HG03135 (cell line): ENCODE results near the gene SLC45A3.

Experiments used
- ATAC-seq: cut with Tn5 transposase; IDR thresholded peaks from one replicate; pipeline ENCODE4 v1.9.1; 2021; ENCODE audit warnings: mild to moderate bottlenecking, moderate library complexity; ENCODE audit not compliant: unreplicated experiment

The SLC45A3 gene

GRCh38 chr1:205669341-205670149, 10.8 kb downstream of the SLC45A3 start:
- no peak for ATAC-seq

- no peak for ATAC-seq
Measured at GRCh38 chr1:205668951-205669340, 11.4 kb downstream of the SLC45A3 start.

- ATAC-seq = no peak
Measured at GRCh38 chr1:205667909-205668643, 12.2 kb downstream of the SLC45A3 start.

DNA sequence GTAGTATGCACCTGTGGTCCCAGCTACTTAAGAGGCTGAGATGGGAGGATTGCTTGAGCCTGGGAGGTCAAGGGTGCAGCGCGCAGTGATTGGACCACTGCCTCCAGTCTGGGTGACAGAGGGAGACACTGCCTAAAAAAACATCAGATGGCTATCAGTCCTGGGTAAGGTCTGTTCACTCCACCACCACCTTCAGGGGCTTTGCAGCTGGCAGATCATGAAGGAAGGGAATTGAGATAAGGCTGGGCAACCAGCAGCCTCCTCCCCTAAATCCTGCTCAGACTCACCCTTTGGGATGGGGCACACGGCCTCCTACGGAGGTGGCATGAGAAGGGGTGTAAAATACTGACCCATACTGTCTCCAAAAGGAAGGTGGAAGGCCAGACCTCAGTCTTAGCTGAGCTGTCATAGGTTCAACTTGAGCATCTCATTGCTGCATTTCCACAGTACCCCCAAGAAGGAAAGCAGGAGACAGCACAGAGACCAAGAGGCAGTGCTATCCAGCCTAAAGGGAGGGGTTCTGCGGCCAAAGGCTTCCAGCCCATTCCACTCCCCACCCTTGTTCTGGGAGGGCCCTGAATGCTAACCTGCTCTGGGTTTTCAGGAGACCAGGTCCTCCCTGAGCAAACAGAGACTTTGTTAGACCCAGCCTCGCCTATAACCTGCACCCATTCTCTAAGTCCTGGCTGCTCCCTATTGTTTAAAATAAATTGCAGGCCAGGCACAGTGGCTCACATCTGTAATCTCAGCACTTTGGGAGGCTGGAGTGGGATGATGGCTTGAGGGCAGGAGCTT, 13.7 kb downstream of the SLC45A3 start:
- ATAC-seq = no peak

DNA sequence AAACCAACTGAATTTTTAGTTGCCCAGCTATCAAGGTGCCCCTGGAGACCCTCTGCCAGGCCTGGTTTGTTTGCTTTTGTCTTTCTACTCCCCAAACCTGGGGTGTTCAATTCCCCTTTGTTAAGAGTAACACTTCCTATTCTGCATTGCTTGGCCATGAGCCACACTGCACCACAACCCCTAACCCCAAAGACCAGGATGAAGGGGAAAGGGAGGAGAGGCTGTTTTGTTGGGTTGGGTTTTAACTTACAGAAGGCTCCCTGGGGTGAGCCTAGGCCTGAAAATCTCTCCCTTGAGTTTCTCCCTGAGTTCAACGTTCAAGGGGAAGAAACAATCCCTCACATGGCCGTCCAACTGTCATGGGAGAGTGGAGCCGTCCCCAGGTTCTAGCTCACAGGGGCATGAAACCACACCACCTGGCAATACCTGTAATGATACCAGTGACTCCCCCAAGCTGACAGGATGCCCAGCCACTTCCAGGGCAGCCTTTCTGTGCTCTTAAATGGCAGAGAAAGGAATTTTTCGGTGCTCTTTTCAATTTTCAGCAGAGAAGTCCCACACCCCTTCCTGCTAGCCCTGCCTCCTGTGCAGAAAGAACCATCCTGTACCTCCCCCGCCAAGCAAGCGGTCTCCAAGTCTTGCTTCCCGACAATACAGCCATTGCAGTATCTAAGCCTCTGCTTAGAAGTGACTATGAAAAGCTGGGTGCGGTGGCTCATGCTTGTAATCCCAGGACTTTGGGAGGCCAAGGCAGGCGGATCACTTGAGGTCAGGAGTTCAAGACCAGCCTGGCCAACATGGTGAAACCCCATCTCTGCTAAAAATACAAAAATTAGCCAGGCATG, 14.9 kb downstream of the SLC45A3 start:
- ATAC-seq = no peak

- ATAC-seq = no peak
Measured at GRCh38 chr1:205664399-205665017, 15.8 kb downstream of the SLC45A3 start.

GRCh38 chr1:205663286-205663936, 16.9 kb downstream of the SLC45A3 start:
- ATAC-seq = no peak

GRCh38 chr1:205662791-205663190, 17.5 kb downstream of the SLC45A3 start:
- no peak for ATAC-seq

GRCh38 chr1:205662135-205662738, 18.1 kb downstream of the SLC45A3 start:
- no peak for ATAC-seq

DNA sequence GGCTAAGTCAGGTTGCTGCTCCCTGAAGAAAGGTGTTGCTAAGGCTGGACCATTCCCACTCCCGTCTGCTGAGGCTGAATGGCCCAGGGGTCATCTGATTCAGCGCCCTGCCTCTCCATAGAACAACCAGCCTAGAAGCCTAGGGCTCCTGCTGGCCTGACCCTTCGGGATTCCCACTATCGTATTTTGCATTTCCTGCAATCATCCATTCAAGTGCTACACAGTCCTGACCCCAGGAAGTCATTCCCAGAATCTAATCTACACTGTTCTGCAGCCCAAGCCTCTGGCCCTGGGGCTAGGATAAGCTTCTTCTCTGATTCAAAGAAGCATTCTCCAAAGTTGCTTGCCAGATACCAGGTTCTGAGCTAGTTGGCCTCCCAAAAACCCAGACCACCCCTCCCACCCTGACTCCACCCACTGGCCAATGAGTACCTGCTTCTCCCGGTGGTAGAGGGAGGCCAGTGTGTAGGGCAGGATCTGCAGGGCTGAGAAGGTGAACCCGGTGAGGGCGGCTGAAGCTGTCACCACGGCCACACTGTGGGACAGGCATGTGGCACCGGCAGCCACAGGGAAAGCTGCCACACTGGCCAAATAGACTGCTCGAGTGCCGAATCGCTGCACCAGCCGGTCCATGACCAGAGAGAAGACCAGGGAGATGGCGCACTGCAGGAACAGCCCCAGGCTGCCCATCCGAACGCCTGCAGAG, 18.7 kb downstream of the SLC45A3 start:
- no peak for ATAC-seq

DNA sequence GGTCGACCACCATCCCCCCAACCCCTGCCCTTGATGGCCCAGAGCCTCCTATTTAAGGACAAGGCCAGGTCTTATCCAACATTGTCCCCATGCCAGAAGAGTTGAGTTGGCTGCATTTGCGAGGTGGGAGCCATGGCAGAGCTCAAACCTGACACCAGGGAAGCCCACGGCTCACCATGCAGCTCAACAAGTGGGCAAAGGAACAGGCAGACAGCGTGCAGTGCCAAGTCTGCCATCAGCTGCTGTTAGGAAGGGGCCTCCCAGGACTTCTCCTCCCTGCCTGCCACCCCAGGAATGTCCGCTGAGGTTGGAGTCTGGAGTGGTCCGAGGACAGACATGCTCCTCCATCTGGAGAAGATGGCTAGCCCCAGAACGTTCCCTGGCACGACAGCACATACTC, 19.9 kb downstream of the SLC45A3 start:
- ATAC-seq = no peak

- ATAC-seq = peak; percentile 60
Measured at GRCh38 chr1:205658943-205659581, 21.2 kb downstream of the SLC45A3 start.

GRCh38 chr1:205656236-205656635, 24.1 kb downstream of the SLC45A3 start:
- ATAC-seq = no peak

GRCh38 chr1:205652984-205653383, 27.3 kb downstream of the SLC45A3 start:
- no peak for ATAC-seq

GRCh38 chr1:205650241-205650640, 30.1 kb downstream of the SLC45A3 start:
- ATAC-seq = no peak

DNA sequence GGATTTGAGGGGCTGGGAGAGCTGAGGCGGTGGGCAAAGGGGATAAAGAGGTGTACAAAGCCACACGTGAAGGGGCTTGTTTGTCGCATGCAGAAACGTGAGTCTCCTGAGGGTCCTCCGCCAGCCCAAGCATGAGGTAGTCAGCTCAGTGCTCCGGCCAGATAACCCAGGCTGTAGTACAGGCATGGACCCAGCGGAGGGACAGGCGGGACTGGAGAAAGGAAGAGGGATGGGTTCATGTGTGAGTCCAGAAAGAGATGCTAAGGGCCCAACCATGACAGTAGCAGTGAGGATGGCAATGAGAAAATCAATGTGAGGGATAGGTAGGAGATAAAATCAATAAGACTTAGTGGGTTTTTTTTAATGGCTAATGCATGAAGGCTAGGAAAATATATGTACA, 34.8 kb downstream of the SLC45A3 start:
- ATAC-seq = no peak

DNA sequence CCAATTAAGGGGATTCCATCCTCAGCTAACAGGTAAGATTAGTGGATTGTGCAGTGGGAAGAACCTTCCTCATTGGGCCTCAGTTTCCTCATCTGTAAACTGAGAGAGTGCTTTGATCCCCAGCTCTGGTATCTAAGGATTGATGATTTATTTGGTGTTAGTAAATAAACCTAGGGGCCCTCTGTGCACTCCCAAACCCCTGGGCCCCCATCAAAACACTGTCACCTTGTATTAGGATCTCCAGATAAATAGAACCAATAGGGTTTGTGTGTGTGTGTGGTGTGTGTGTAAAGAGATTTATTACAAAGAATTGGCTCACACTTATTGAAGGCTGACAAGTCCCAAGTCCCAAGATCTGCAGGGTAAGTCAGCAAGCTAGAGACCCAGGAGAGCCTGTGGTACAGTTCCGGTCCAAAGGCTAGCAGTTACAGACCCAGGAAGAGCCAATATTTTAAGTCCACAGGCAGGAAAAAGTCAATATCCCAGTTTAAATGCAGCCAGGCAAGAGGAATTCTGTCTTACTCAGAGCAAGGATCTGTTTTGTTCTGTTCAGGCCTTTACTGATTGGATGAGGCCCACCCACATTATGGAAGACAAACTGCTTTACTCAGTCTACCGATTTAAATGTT, 37.5 kb downstream of the SLC45A3 start:
- ATAC-seq = no peak

GRCh38 chr1:205639567-205639966, 40.7 kb downstream of the SLC45A3 start:
- ATAC-seq = no peak
